Effector CD4-positive, alpha-beta T cell (primary cell): ENCODE data around the gene COL23A1.
"Not testable (repeated sequence)": the region's sequence is repeated elsewhere in the genome, so short reads cannot be mapped to it uniquely, and the experiment has no call there.

ENCODE experiments used
- DNase-seq: peaks from one replicate; pipeline ENCODE4 v3.0.0-alpha.2; 2020

COL23A1 gene

GRCh38 chr5:178332210-178332641, 258.0 kb downstream of the COL23A1 start:
- no peak for DNase-seq

DNA sequence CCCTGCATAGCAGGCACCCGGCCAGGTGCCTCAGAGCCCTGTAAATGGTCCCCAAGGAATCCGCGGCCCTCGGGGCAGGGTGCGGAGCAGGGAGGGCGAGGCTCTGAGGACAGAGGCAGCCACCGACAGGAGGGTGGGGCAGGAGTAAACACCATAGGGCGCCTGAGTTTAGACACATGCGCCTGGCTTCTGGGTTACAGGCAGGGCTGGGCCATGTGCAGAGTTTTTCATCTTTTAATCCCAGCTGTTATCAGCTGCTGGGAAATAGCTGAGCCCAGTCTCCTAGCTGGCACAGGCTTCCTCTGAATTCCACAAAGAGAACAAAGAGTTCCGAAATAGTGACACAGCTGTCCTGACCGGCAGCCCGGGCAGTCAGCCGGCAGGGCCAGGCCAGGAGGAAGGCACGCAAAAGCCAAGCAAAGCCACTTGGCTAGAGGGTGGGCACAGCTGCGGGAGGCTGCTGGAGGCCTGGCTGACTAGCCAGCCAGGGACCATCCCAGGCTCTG, 258.6 kb downstream of the COL23A1 start:
- DNase-seq: no peak

DNA sequence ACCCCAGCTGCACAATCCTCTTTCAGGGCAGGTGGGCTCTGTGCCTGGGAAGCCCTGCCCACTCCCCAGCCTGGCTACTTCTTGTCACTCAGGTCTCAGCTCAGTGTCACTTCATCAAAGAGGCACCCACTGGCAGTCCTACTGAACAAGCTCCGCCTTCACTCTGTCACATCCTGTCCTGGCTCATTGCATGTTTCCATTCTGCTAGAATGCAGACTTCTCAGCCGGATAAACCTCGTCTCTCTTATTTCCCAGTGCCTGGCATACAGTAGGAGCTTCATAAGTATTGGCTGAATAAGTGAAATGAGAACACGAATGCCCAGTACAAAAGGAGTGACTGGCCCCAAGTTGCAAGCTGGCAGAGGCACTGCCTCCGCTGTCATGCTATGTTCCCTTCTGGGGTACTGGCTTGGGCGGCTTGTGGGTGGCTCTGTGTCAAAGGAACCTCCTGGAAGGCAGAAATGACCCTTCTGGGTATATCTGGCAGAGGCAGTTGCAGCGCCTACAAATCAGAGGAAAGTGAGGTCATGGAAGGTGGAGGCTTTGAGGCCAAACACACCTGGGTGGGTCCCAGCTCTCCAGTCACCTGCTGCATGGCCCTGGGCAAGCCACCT, 259.3 kb downstream of the COL23A1 start:
- DNase-seq: no peak

- DNase-seq: no peak
These were observed 261.1 kb downstream of the COL23A1 start for GRCh38 chr5:178328826-178329730.

DNA sequence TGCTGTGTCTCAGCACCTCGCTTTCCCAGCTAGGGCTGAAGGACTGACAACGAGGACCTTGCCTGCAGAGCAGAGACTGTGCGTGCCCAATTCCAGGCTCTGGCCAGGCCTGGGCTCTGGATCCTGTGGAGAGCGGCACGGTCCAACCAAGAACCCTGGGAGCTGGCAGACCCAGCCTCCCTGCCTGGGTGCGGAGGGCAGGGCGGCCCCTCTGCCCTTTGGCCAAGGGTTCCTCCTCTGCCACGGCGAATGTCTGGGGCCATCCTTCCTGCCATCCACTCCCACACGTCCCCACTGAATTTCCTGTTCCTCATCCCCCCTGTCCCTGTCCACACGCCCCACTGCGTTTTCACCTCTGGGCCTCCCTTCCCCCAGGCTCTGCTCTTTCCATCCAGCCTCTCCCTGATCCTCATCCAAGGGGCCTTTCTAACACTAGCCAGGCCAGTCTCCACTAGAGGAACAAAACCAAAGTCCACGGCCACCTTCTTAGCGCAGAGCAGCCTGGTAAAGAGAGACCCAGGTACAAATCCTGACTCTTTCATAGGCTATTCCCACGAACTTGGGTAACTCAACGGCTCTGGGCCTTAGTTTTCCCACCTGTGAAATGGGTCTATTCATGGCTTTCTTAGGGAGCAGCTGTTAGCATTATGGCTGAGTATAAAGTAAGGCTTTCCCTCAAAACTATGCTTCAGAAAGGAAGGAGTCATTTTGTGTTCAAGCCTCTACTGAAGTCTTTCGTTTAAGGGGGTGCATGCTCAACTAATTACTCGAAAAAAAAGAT, 262.1 kb downstream of the COL23A1 start:
- no peak for DNase-seq

DNA sequence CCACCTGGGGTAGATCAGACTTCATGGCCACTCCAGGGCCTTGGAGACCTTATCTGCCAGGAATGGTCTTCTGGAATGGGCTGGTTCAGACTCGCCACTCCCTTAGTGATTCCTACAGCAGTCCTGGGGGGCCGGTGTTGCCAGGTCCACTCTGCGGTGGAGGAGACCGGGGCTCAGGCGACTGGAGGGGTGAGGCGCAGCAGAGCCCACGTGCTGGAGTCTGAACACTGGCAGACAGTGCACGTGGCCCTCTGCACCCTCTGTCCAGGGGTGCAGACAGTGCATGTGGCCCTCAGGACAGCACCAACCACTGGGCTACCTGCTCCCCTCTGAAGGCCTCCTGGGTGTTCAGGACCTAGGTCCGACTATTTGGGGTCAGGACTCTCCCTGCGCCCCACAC, 262.7 kb downstream of the COL23A1 start:
- no peak for DNase-seq

- no peak for DNase-seq
These were observed 263.8 kb downstream of the COL23A1 start for GRCh38 chr5:178326374-178326715.

DNA sequence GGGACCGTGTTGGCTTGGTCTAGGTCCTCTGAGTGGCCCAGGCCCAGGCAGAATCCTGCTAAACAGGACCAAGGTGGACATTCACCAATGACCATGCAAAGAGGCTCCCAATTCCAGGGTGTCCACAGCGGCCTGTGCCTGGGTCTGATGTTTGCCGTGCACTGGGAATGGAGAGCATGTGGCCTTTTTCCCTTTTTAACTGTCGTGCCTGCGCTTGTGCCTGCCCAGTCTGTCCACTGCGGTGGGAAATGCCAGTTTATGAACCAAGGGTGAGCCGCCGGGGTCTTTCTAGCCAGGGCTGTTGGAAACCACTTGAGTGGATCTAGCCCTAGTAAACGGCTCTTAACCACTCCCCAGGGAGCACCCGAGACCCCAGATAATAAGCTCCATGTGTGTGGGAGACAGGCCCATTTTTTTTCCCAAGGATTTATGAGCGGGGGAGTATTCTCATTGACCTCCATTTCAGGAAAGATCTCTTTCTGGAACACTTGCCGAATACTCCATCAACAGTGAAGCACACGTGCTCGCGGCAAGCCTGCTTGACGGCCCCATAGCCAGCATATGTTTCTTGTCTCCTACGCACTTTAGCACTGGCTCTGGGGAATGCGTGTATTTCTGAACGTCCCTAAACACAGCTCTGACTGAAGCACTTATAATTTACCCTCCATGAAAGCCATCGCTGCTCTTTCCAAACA, 264.4 kb downstream of the COL23A1 start:
- no peak for DNase-seq

GRCh38 chr5:178325311-178325678, 264.9 kb downstream of the COL23A1 start:
- DNase-seq: no peak

GRCh38 chr5:178324481-178325310, 265.5 kb downstream of the COL23A1 start:
- no peak for DNase-seq

DNA sequence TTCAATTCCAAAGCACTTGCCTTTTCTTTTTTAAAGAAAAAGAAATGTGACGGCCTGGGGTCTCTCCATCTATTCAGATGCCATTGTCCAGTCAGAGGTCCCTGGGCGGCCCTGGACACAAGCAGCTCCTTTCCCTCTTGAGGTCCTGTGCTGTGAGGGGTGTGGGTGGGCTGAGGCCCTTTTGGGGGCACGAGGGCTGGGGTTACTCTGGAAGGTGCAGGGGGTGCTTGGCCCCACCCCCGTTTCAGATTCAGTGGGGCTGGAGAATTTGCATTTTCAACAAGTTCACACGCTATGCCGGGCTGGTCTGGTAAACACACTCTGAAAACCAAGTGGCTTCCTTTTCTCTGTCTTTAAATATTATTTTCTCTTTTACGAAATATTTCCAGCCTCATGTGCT, 266.2 kb downstream of the COL23A1 start:
- no peak for DNase-seq

DNA sequence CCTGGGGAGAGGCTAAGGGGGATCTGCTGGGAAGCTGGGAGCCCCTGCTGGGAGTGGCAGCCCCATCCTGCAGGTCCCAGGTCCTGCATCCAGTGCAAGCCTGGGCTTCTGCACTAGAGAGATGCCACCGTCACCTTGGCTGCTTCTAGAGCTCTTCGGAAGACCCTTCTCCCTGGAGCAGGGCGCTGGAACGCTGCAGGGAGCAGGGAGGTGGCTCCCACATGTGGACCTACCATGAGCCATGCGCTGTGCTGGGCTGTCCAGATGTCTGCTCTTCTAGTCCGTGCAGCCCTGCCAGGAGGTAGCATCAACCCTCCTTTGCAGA, 266.7 kb downstream of the COL23A1 start:
- DNase-seq: no peak

DNA sequence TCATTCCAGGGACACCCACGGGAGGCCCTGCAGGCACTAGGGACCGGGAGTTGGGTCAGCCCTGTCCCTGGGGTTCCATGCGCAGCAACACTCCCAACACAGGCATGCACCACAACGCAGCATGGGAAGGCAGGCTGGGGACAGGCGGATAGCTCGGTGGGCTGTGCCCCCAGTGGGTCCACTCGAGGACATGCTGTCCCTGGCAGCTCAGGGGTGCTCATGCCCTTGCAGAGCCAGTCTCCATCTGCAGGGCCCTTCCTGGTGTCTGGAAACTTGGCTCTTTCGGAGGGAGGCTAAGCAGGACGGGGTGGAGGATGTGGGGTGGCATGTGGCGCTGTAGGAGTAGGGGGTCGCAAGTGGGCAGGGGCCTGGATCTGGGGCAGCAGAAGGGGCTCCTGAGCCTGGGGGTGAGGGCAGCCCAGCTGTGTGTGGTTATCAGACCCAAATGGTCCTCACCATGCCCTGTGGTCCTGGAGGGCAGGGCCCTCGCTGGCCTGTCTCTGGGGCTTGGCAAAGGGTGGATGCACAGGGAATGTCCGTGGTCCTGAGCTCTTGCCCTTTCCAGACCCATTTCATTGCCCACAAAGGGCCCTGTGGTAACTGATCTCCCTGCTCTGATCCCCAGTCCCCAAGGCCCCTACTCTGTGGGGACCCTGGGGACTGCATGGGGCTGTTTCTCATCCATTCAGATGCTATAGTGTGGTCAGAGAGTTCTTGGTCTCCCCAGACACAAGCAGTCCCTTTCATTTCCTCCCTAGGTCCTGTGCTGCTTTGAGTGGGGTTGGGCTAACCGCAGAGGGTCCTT, 267.3 kb downstream of the COL23A1 start:
- DNase-seq: no peak

- DNase-seq: no peak
These were observed 269.8 kb downstream of the COL23A1 start for GRCh38 chr5:178320281-178320855.

DNA sequence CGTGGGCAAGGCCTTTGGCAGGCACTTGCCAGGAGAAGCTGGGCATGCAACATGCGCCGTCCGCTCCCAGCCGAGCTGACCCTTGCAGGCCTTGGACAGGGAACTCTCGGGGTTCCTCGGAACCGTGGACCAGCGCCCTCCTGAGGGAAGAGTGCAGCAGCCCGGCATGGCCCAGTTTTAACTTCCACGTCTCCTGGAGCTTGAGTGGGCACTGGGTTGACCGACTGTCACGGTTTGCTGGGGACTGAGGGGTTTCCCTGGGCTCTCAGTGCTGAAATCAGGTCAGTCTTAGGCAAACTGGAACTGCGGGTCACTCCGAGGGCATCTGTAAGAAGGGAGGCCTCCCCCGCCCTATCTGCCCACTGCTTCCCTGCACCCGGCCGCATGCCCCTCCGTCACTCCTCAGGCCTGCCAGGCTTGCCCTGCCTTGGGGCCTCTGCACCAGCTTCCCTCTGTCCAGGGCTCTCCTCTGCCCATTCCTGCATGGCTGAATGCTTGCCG, 270.6 kb downstream of the COL23A1 start:
- DNase-seq: no peak

GRCh38 chr5:178318893-178319292, 271.3 kb downstream of the COL23A1 start:
- DNase-seq: no peak

DNA sequence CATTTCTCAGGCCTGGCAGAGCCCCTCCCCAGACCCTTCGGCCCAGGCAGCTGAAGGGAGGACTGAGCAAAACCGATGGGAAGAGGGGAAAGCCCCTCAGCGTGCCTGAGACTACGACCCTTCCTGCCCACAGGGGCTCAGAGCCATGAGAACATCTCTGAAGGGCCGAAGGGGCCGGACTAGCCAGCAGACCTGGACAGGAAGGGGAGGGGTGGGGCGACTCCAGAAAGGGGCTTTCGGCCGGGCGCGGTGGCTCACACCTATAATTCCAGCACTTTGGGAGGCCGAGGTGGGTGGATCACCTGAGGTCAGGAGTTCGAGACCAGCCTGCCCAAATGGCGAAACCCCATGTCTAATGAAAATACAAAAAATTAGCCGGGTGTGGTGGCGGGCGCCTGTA, 271.8 kb downstream of the COL23A1 start:
- no peak for DNase-seq

DNA sequence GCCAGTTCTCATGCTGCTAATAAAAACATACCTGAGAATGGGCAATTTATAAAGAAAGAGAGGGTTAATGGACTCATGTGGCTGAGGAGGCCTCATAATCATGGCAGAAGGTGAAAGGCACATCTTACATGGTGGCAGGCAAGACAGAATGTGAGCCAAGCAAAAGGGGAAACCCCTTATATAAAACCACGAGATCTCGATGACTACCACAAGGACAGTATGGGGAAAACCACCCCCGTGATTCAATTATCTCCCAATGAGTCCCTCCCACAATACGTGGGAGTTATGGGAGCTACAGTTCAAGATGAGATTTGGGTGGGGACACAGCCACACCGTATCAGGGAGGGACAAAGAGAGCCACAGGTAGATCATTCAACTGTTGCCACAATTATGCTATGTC, 272.5 kb downstream of the COL23A1 start:
- DNase-seq: not testable (repeated sequence)

GRCh38 chr5:178314961-178315820, 275.0 kb downstream of the COL23A1 start:
- DNase-seq: no peak
